ENCODE results near the gene RAC2.

RAC2 gene

DNA sequence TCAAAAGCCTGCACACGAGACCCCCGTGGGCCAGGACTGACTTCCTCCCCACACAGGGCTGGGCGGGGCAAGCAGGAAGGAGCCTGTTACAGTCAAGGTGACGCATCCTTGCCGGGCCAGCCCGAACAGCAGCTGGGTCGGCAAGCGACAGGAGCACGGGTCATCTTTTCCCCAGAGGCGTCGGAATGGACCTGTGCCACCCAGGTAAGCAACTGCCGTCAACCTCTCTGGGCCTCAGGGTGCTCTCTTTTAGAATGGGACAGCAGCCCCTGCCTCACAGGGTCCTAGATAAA, 38.3 kb upstream of the RAC2 start, which contains the start of gene CYTH4:
Gene CYTH4 (plus strand): TSS at position 124 of the 293 bp plus-strand sequence. CDS start 62 bp downstream, at position 186.
- peaks cover 0 to 36% of the 10 kb centered on the region in 2 experiments for H3K27me3 ChIP-seq (ENCODE audit: control insufficient read depth in 1 of 2, insufficient read depth in 1 of 2, low read length in 2 of 2)
- H3K4me2 ChIP-seq (ENCODE audit: low read length, poor library complexity, severe bottlenecking): no peak within 1 kb of the TSS
- H2BK120ac ChIP-seq (ENCODE audit: low read depth, low read length): no peak within 1 kb of the TSS
- H3K9ac ChIP-seq (ENCODE audit: low read length): no peak within 1 kb of the TSS
- peak within 1 kb of the TSS in 1 of 2 experiments; percentile 24 for H3K4ac ChIP-seq (ENCODE audit: low read depth in 1 of 2, low read length in 2 of 2)
- peak within 1 kb of the TSS in 1 of 2 experiments; percentile 8 for H3K14ac ChIP-seq (ENCODE audit: low read length in 2 of 2)
- H3K9me3 ChIP-seq (ENCODE audit: control insufficient read depth, low read length): peaks cover 5% of the 10 kb centered on the region
- H2BK12ac ChIP-seq (ENCODE audit: low read length in 2 of 2): peak within 1 kb of the TSS in 1 of 2 experiments; percentile 61
- no peak within 1 kb of the TSS for H3K23ac ChIP-seq (ENCODE audit: low read length in 2 of 2)
- H2AFZ ChIP-seq (ENCODE audit: low read depth, low read length): no peak within 1 kb of the TSS
- H4K8ac ChIP-seq (ENCODE audit: low read length): no peak within 1 kb of the TSS
- H2BK15ac ChIP-seq (ENCODE audit: low read depth, poor library complexity, severe bottlenecking): no peak within 1 kb of the TSS
- 55% methylated on average over 12 of the region's 12 CpGs for WGBS
- H4K91ac ChIP-seq (ENCODE audit: low read length): peak within 1 kb of the TSS; percentile 54
- H3K4me3 ChIP-seq (ENCODE audit: insufficient read depth in 1 of 2, low read depth in 1 of 2, low read length in 2 of 2): no peak within 1 kb of the TSS
- no peak within 1 kb of the TSS for H2AK5ac ChIP-seq (ENCODE audit: low read length, severe bottlenecking)
- H3K18ac ChIP-seq (ENCODE audit: low read depth in 1 of 2, low read length in 2 of 2): peak within 1 kb of the TSS; percentile 47 to 71
- no peak within 1 kb of the TSS for H2BK5ac ChIP-seq (ENCODE audit: low read depth, low read length, poor library complexity, severe bottlenecking)
- no peaks in the 10 kb centered on the region for H3K36me3 ChIP-seq (ENCODE audit: control insufficient read depth in 1 of 2, insufficient read depth in 2 of 2, low read depth in 1 of 2, low read length in 2 of 2)
- H3K79me1 ChIP-seq (replicated peaks; ENCODE audit: low read length, poor library complexity, severe bottlenecking): no peaks in the 10 kb centered on the region
- no peak for DNase-seq
- peaks cover 17% of the 10 kb centered on the region for H3K4me1 ChIP-seq (ENCODE audit: control insufficient read depth, insufficient read depth, low read depth, low read length)
- H3K27ac ChIP-seq (ENCODE audit: low read length, poor library complexity, severe bottlenecking): no peak within 1 kb of the TSS

DNA sequence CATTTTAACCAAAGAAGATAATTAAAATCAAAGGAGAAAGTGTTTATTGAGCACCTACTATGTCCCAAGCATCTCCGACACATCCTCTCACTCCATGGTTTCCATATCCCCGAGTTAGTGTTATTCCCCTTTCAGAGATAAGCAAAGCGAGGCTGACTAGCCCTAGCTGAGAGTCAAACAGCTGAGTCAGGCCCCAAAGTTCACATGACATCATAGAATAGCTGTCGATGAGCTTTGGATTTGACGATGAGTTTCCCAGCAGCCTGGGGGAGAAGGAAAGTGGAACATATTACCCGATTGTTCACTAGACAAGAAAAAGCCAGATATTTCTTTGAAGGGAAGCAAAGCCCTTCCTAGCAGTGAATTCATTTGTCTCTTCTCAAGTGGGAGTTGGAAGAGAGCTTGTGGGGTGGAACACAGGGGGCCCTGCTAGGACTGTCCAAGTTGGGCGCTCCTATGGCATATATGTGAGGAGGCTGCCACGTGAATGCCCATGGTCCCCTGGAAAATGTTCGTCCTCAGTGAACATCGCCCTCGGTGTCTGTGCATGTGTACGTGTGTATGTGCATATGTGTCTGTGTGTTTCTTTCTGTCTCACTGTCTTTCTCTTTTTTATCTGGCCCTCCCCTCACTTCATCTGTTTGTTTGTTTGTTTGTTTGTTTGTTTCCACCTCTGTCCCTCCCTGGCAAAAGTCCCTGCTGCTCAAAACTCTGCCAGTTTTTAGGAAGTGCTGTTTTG, 37.7 kb upstream of the RAC2 start:
- H2BK12ac ChIP-seq (ENCODE audit: low read length in 2 of 2): peak overlapping the region in 1 of 2 experiments; percentile 61
- no peak overlapping the region for H2BK15ac ChIP-seq (ENCODE audit: low read depth, poor library complexity, severe bottlenecking)
- no peak overlapping the region for H3K27ac ChIP-seq (ENCODE audit: low read length, poor library complexity, severe bottlenecking)
- H2BK5ac ChIP-seq (ENCODE audit: low read depth, low read length, poor library complexity, severe bottlenecking): no peak overlapping the region
- H3K4ac ChIP-seq (ENCODE audit: low read depth in 1 of 2, low read length in 2 of 2): peak overlapping the region in 1 of 2 experiments; percentile 24
- peaks cover 5% of the 10 kb centered on the region for H3K9me3 ChIP-seq (ENCODE audit: control insufficient read depth, low read length)
- H3K14ac ChIP-seq (ENCODE audit: low read length in 2 of 2): peak overlapping the region in 1 of 2 experiments; percentile 8
- H3K4me1 ChIP-seq (ENCODE audit: control insufficient read depth, insufficient read depth, low read depth, low read length): peaks cover 17% of the 10 kb centered on the region
- no peaks in the 10 kb centered on the region for H3K79me1 ChIP-seq (replicated peaks; ENCODE audit: low read length, poor library complexity, severe bottlenecking)
- no peak overlapping the region for H3K4me2 ChIP-seq (ENCODE audit: low read length, poor library complexity, severe bottlenecking)
- no peaks in the 10 kb centered on the region for H3K36me3 ChIP-seq (ENCODE audit: control insufficient read depth in 1 of 2, insufficient read depth in 2 of 2, low read depth in 1 of 2, low read length in 2 of 2)
- peaks cover 0 to 32% of the 10 kb centered on the region in 2 experiments for H3K27me3 ChIP-seq (ENCODE audit: control insufficient read depth in 1 of 2, insufficient read depth in 1 of 2, low read length in 2 of 2)
- H2BK120ac ChIP-seq (ENCODE audit: low read depth, low read length): no peak overlapping the region
- no peak overlapping the region for H4K8ac ChIP-seq (ENCODE audit: low read length)
- H2AFZ ChIP-seq (ENCODE audit: low read depth, low read length): no peak overlapping the region
- H2AK5ac ChIP-seq (ENCODE audit: low read length, severe bottlenecking): no peak overlapping the region
- no peak overlapping the region for H3K18ac ChIP-seq (ENCODE audit: low read depth in 1 of 2, low read length in 2 of 2)
- DNase-seq: peak; percentile 44
- 84% methylated on average over 12 of the region's 12 CpGs for WGBS
- no peak overlapping the region for H3K4me3 ChIP-seq (ENCODE audit: insufficient read depth in 1 of 2, low read depth in 1 of 2, low read length in 2 of 2)
- no peak overlapping the region for H4K91ac ChIP-seq (ENCODE audit: low read length)
- no peak overlapping the region for H3K23ac ChIP-seq (ENCODE audit: low read length in 2 of 2)
- no peak overlapping the region for H3K9ac ChIP-seq (ENCODE audit: low read length)

DNA sequence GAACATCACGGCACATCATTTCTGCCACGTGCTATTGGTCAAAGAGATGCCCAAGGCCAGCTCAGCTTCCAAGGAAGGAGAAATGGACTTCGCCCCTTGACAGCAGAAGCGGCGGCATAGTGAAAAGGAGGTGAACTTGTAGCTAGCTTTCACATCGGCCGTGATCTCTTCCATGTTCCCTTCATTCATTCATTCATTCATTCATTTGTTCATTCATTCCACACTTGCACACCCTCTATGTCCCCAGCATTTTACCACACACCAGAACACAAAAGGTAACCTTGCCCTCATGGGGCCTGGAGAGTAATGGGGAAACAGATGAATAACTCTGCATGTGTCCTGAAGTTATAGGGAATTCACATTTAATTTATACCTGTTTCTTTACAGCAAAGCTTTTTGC, 37.1 kb upstream of the RAC2 start:
- no peaks in the 10 kb centered on the region for H3K79me1 ChIP-seq (replicated peaks; ENCODE audit: low read length, poor library complexity, severe bottlenecking)
- H2AK5ac ChIP-seq (ENCODE audit: low read length, severe bottlenecking): no peak overlapping the region
- no peak overlapping the region for H3K9ac ChIP-seq (ENCODE audit: low read length)
- H2BK12ac ChIP-seq (ENCODE audit: low read length in 2 of 2): no peak overlapping the region
- no peak overlapping the region for H2AFZ ChIP-seq (ENCODE audit: low read depth, low read length)
- no peaks in the 10 kb centered on the region for H3K36me3 ChIP-seq (ENCODE audit: control insufficient read depth in 1 of 2, insufficient read depth in 2 of 2, low read depth in 1 of 2, low read length in 2 of 2)
- 98% methylated on average over 5 of the region's 7 CpGs for WGBS
- no peak overlapping the region for H3K27ac ChIP-seq (ENCODE audit: low read length, poor library complexity, severe bottlenecking)
- H3K4ac ChIP-seq (ENCODE audit: low read depth in 1 of 2, low read length in 2 of 2): no peak overlapping the region
- peaks cover 0 to 26% of the 10 kb centered on the region in 2 experiments for H3K27me3 ChIP-seq (ENCODE audit: control insufficient read depth in 1 of 2, insufficient read depth in 1 of 2, low read length in 2 of 2)
- no peak overlapping the region for H3K4me2 ChIP-seq (ENCODE audit: low read length, poor library complexity, severe bottlenecking)
- peaks cover 5% of the 10 kb centered on the region for H3K9me3 ChIP-seq (ENCODE audit: control insufficient read depth, low read length)
- H3K4me3 ChIP-seq (ENCODE audit: insufficient read depth in 1 of 2, low read depth in 1 of 2, low read length in 2 of 2): no peak overlapping the region
- DNase-seq: no peak
- H3K14ac ChIP-seq (ENCODE audit: low read length in 2 of 2): no peak overlapping the region
- no peak overlapping the region for H4K8ac ChIP-seq (ENCODE audit: low read length)
- H2BK120ac ChIP-seq (ENCODE audit: low read depth, low read length): no peak overlapping the region
- H3K23ac ChIP-seq (ENCODE audit: low read length in 2 of 2): no peak overlapping the region
- H2BK5ac ChIP-seq (ENCODE audit: low read depth, low read length, poor library complexity, severe bottlenecking): no peak overlapping the region
- no peak overlapping the region for H2BK15ac ChIP-seq (ENCODE audit: low read depth, poor library complexity, severe bottlenecking)
- no peak overlapping the region for H4K91ac ChIP-seq (ENCODE audit: low read length)
- H3K18ac ChIP-seq (ENCODE audit: low read depth in 1 of 2, low read length in 2 of 2): no peak overlapping the region
- H3K4me1 ChIP-seq (ENCODE audit: control insufficient read depth, insufficient read depth, low read depth, low read length): peaks cover 17% of the 10 kb centered on the region

DNA sequence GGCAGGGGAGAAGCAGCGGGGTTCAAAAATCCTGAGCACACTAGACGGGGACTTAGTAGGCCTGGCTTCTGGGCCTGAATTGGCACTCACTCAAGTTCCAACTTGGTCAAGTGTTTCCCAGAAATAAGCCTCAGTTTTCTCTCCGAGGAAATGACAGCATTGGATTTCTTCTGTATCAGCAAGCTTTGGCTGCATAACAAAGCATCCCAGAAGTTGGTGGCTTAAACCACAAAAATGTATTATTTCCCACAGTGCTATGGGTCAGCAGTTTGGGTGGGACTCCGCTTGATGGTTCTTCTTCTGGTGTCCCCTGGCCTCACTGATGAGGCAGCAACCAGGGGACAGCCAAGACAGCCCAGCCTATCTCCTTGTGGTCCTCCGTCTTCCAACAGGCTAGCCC, 36.6 kb upstream of the RAC2 start:
- Histone ChIP-seq H3K79me1 (replicated peaks; ENCODE audit: low read length, poor library complexity, severe bottlenecking) (no peaks in the 10 kb centered on the region), H3K4me3 (ENCODE audit: insufficient read depth in 1 of 2, low read depth in 1 of 2, low read length in 2 of 2) (no peak overlapping the region), H2BK120ac (ENCODE audit: low read depth, low read length) (no peak overlapping the region), H2BK5ac (ENCODE audit: low read depth, low read length, poor library complexity, severe bottlenecking) (no peak overlapping the region), H3K36me3 (ENCODE audit: control insufficient read depth in 1 of 2, insufficient read depth in 2 of 2, low read depth in 1 of 2, low read length in 2 of 2) (no peaks in the 10 kb centered on the region), H3K14ac (ENCODE audit: low read length in 2 of 2) (no peak overlapping the region), H3K18ac (ENCODE audit: low read depth in 1 of 2, low read length in 2 of 2) (no peak overlapping the region), H3K9me3 (ENCODE audit: control insufficient read depth, low read length) (peaks cover 5% of the 10 kb centered on the region), H3K27me3 (ENCODE audit: control insufficient read depth in 1 of 2, insufficient read depth in 1 of 2, low read length in 2 of 2) (peaks cover 0 to 22% of the 10 kb centered on the region in 2 experiments), H3K9ac (ENCODE audit: low read length) (no peak overlapping the region), H4K8ac (ENCODE audit: low read length) (no peak overlapping the region), H2BK12ac (ENCODE audit: low read length in 2 of 2) (no peak overlapping the region), H3K4me1 (ENCODE audit: control insufficient read depth, insufficient read depth, low read depth, low read length) (peaks cover 17% of the 10 kb centered on the region), H4K91ac (ENCODE audit: low read length) (no peak overlapping the region), H3K27ac (ENCODE audit: low read length, poor library complexity, severe bottlenecking) (no peak overlapping the region), H3K4ac (ENCODE audit: low read depth in 1 of 2, low read length in 2 of 2) (no peak overlapping the region), H3K23ac (ENCODE audit: low read length in 2 of 2) (no peak overlapping the region), H3K4me2 (ENCODE audit: low read length, poor library complexity, severe bottlenecking) (no peak overlapping the region), H2BK15ac (ENCODE audit: low read depth, poor library complexity, severe bottlenecking) (no peak overlapping the region), H2AFZ (ENCODE audit: low read depth, low read length) (no peak overlapping the region), H2AK5ac (ENCODE audit: low read length, severe bottlenecking) (no peak overlapping the region)
- DNase-seq: no peak
- 93% methylated on average over 5 of the region's 5 CpGs for WGBS
